ENCODE measurements around the gene GAGE2A. TPM values are rescaled to one million over a fixed set of nuclear protein-coding genes. Genes with fewer than 3 reads are reported as not detected.

The GAGE2A gene
- total and polyA plus RNA-seq, 2 experiments from 2014 or later: not detected

- Histone ChIP-seq H3K27ac (ENCODE audit: low read depth) (no peak overlapping the region), H2AFZ (no peak overlapping the region), H3K79me2 (replicated peaks; ENCODE audit: insufficient read depth) (no peaks in the 10 kb centered on the region), H4K20me1 (replicated peaks; ENCODE audit: insufficient read depth) (no peaks in the 10 kb centered on the region), H3K27me3 (ENCODE audit: insufficient read depth) (no peaks in the 10 kb centered on the region), H3K4me3 (no peak overlapping the region), H3K36me3 (ENCODE audit: insufficient read depth) (no peaks in the 10 kb centered on the region), H3K9me2 (ENCODE audit: insufficient read depth) (no peaks in the 10 kb centered on the region), H3K4me1 (ENCODE audit: insufficient read depth) (no peaks in the 10 kb centered on the region), H3F3A (replicated peaks; ENCODE audit: low read depth) (no peaks in the 10 kb centered on the region), H3K4me2 (no peak overlapping the region)
- Mint-ChIP-seq H3K4me1 (no peaks in the 10 kb centered on the region), H3K36me3 (ENCODE audit: low read depth) (no peaks in the 10 kb centered on the region), H3K27me3 (ENCODE audit: insufficient read depth, low read depth, poor library complexity) (no peaks in the 10 kb centered on the region), H3K9me3 (no peaks in the 10 kb centered on the region), H3K4me3 (no peak overlapping the region), H3K27ac (no peak overlapping the region)
- DNase-seq (ENCODE audit: low spot score) (no peak), ATAC-seq (no peak)
- TF ChIP-seq EZH2phosphoT487 (IDR thresholded peaks at IDR 0.05; ENCODE audit: unreplicated experiment): no peak
- TF ChIP-seq REST (IDR thresholded peaks at IDR 0.05; ENCODE audit: unreplicated experiment): no peak
- TF ChIP-seq, protein P1, sequence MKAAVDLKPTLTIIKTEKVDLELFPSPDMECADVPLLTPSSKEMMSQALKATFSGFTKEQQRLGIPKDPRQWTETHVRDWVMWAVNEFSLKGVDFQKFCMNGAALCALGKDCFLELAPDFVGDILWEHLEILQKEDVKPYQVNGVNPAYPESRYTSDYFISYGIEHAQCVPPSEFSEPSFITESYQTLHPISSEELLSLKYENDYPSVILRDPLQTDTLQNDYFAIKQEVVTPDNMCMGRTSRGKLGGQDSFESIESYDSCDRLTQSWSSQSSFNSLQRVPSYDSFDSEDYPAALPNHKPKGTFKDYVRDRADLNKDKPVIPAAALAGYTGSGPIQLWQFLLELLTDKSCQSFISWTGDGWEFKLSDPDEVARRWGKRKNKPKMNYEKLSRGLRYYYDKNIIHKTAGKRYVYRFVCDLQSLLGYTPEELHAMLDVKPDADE (IDR thresholded peaks at IDR 0.05): no peak
- no peak for TF ChIP-seq STAT1 (IDR thresholded peaks at IDR 0.05; ENCODE audit: unreplicated experiment)
- no peak for TF ChIP-seq JUNB (IDR thresholded peaks at IDR 0.05; ENCODE audit: unreplicated experiment)
- TF ChIP-seq NANOG (IDR thresholded peaks at IDR 0.05; ENCODE audit: borderline replicate concordance): no peak
Observed at GRCh38 chrX:49644991-49645637, 55.8 kb downstream of the GAGE2A start.

Other genes with a start within 250 kb of the GAGE2A start
- gene GAGE12C, start 57.3 kb upstream of the GAGE2A start, total RNA-seq (2014; rRNA removed; shearing (Covaris generic)): not detected in 2 replicates
- gene GAGE12C, start 57.3 kb upstream of the GAGE2A start, polyA plus RNA-seq (2016; fragmentation: Nextera tagmentation; extraction: Ambion mirVana): not detected in 2 replicates
- not detected in 2 replicates for gene GAGE12D, start 47.8 kb upstream of the GAGE2A start, total RNA-seq (2014; rRNA removed; shearing (Covaris generic))
- gene GAGE12D, start 47.8 kb upstream of the GAGE2A start, polyA plus RNA-seq (2016; fragmentation: Nextera tagmentation; extraction: Ambion mirVana): not detected in 2 replicates
- gene GAGE12E, start 38.2 kb upstream of the GAGE2A start, total RNA-seq (2014; rRNA removed; shearing (Covaris generic)): not detected in 2 replicates
- not detected in 2 replicates for gene GAGE12E, start 38.2 kb upstream of the GAGE2A start, polyA plus RNA-seq (2016; fragmentation: Nextera tagmentation; extraction: Ambion mirVana)
- gene GAGE12F, start 28.7 kb upstream of the GAGE2A start, total RNA-seq (2014; rRNA removed; shearing (Covaris generic)): not detected in 2 replicates
- gene GAGE12F, start 28.7 kb upstream of the GAGE2A start, polyA plus RNA-seq (2016; fragmentation: Nextera tagmentation; extraction: Ambion mirVana): not detected in 2 replicates
- gene GAGE12G, start 19.1 kb upstream of the GAGE2A start, total RNA-seq (2014; rRNA removed; shearing (Covaris generic)): not detected in 2 replicates
- gene GAGE12G, start 19.1 kb upstream of the GAGE2A start, polyA plus RNA-seq (2016; fragmentation: Nextera tagmentation; extraction: Ambion mirVana): not detected in 2 replicates
- gene GAGE12H, start 9.5 kb upstream of the GAGE2A start, total RNA-seq (2014; rRNA removed; shearing (Covaris generic)): not detected in 2 replicates
- gene GAGE12H, start 9.5 kb upstream of the GAGE2A start, polyA plus RNA-seq (2016; fragmentation: Nextera tagmentation; extraction: Ambion mirVana): not detected in 2 replicates
- gene GAGE1, start 9.5 kb downstream of the GAGE2A start, total RNA-seq (2014; rRNA removed; shearing (Covaris generic)): not detected in 2 replicates
- gene GAGE1, start 9.5 kb downstream of the GAGE2A start, polyA plus RNA-seq (2016; fragmentation: Nextera tagmentation; extraction: Ambion mirVana): 0.68 TPM in 1 of 2 replicates, not detected in the other
- not detected in 2 replicates for gene PAGE1, start 106.5 kb downstream of the GAGE2A start, total RNA-seq (2014; rRNA removed; shearing (Covaris generic))
- gene PAGE1, start 106.5 kb downstream of the GAGE2A start, polyA plus RNA-seq (2016; fragmentation: Nextera tagmentation; extraction: Ambion mirVana): not detected in 2 replicates
- gene PAGE4, start 239.8 kb downstream of the GAGE2A start, total RNA-seq (2014; rRNA removed; shearing (Covaris generic)): not detected in 2 replicates
- 1.4 and 1.6 TPM in 2 replicates for gene PAGE4, start 239.8 kb downstream of the GAGE2A start, polyA plus RNA-seq (2016; fragmentation: Nextera tagmentation; extraction: Ambion mirVana)

Data from GM23338 (cell line).